Progenitor cell of endocrine pancreas (in vitro differentiated cells): ENCODE results near the gene CADM1. TPM values are rescaled to one million over a fixed set of nuclear protein-coding genes. Genes with fewer than 3 reads are reported as not detected.

Experiments used
- DNase-seq: peaks from one replicate; pipeline ENCODE4 v3.0.0; 2021; ENCODE audit warnings: low spot score; ENCODE audit not compliant: unreplicated experiment
- H3K27ac Mint-ChIP-seq: 2 replicates; pipeline ENCODE4 v1.8.0; 2021; ENCODE audit warnings: mild to moderate bottlenecking, moderate library complexity, mixed read lengths
- H3K27me3 Mint-ChIP-seq: 2 replicates; pipeline ENCODE4 v1.8.0; 2021; ENCODE audit warnings: mixed read lengths
- H3K36me3 Mint-ChIP-seq: 2 replicates; pipeline ENCODE4 v1.8.0; 2022; ENCODE audit warnings: mixed read lengths; ENCODE audit not compliant: insufficient read depth
- H3K4me1 Mint-ChIP-seq: 2 replicates; pipeline ENCODE4 v1.8.0; 2021; ENCODE audit warnings: low read depth, mixed read lengths
- H3K4me3 Mint-ChIP-seq: 2 replicates; pipeline ENCODE4 v1.8.0; 2021; ENCODE audit warnings: low read depth, mild to moderate bottlenecking, moderate library complexity, mixed read lengths
- H3K9me3 Mint-ChIP-seq: 2 replicates; pipeline ENCODE4 v1.8.0; 2021; ENCODE audit warnings: low read depth, mixed read lengths
- CTCF ChIP-seq: fragments of 200-600 bp; sonication (generic); IDR thresholded peaks from one replicate; pipeline ENCODE4 v1.5.0; 2021; ENCODE audit warnings: antibody characterized with exemption, mild to moderate bottlenecking; ENCODE audit not compliant: unreplicated experiment
- total RNA-seq: library from RNA; stranded (reverse); gene quantifications from 2 replicates; pipeline ENCODE4 v1.2.1, GENCODE V29; 2021

Gene CADM1
- total RNA-seq, 1 donor from 2014 or later: 147 TPM

GRCh38 chr11:115197031-115197430 lies 307.2 kb downstream of the CADM1 start:
- TF ChIP-seq CTCF: no peak
- no peak for DNase-seq
- Mint-ChIP-seq H3K4me3 (no peak overlapping the region), H3K27ac (no peak overlapping the region), H3K27me3 (no peaks in the 10 kb centered on the region), H3K4me1 (peaks cover 4% of the 10 kb centered on the region), H3K36me3 (peaks cover 7% of the 10 kb centered on the region), H3K9me3 (no peaks in the 10 kb centered on the region)

GRCh38 chr11:115194802-115195110 lies 309.5 kb downstream of the CADM1 start:
- H3K4me1 Mint-ChIP-seq: peaks cover 4% of the 10 kb centered on the region

GRCh38 chr11:115193914-115194801 lies 310.1 kb downstream of the CADM1 start:
- H3K27me3 Mint-ChIP-seq: no peaks in the 10 kb centered on the region
- no peak for DNase-seq
- peaks cover 6% of the 10 kb centered on the region for H3K4me1 Mint-ChIP-seq
- H3K4me3 Mint-ChIP-seq: no peak overlapping the region
- peak overlapping the region; percentile 57 for H3K27ac Mint-ChIP-seq
- H3K36me3 Mint-ChIP-seq: peaks cover 2% of the 10 kb centered on the region
- no peak for TF ChIP-seq CTCF
- H3K9me3 Mint-ChIP-seq: no peaks in the 10 kb centered on the region

More at GRCh38 chr11:115194802-115195110, 309.5 kb downstream of the CADM1 start:
- peaks cover 5% of the 10 kb centered on the region for H3K36me3 Mint-ChIP-seq
- no peak for TF ChIP-seq CTCF
- H3K9me3 Mint-ChIP-seq: no peaks in the 10 kb centered on the region
- H3K4me3 Mint-ChIP-seq: no peak overlapping the region
- H3K27me3 Mint-ChIP-seq: no peaks in the 10 kb centered on the region
- no peak for DNase-seq
- H3K27ac Mint-ChIP-seq: no peak overlapping the region

- H3K27me3 Mint-ChIP-seq: no peaks in the 10 kb centered on the region
- TF ChIP-seq CTCF: no peak
- no peak overlapping the region for H3K27ac Mint-ChIP-seq
- H3K9me3 Mint-ChIP-seq: no peaks in the 10 kb centered on the region
- no peak overlapping the region for H3K4me3 Mint-ChIP-seq
- H3K4me1 Mint-ChIP-seq: peaks cover 12% of the 10 kb centered on the region
- DNase-seq: no peak
- no peaks in the 10 kb centered on the region for H3K36me3 Mint-ChIP-seq
Measured at GRCh38 chr11:115191761-115192160, 312.5 kb downstream of the CADM1 start.

- H3K27me3 Mint-ChIP-seq: no peaks in the 10 kb centered on the region
- H3K4me3 Mint-ChIP-seq: no peak overlapping the region
- H3K4me1 Mint-ChIP-seq: peaks cover 12% of the 10 kb centered on the region
- no peak for TF ChIP-seq CTCF
- H3K36me3 Mint-ChIP-seq: peaks cover 1% of the 10 kb centered on the region
- H3K9me3 Mint-ChIP-seq: no peaks in the 10 kb centered on the region
- no peak overlapping the region for H3K27ac Mint-ChIP-seq
- no peak for DNase-seq
Measured at GRCh38 chr11:115190196-115190595, 314.0 kb downstream of the CADM1 start.
